ENCODE data around the gene LRBA.
"Not testable (repeated sequence)": the region's sequence is repeated elsewhere in the genome, so short reads cannot be mapped to it uniquely, and the experiment has no call there.

Gene LRBA

GRCh38 chr4:150961566-150961965, 53.5 kb downstream of the LRBA start:
- Histone ChIP-seq H3K9me3 (ENCODE audit: control insufficient read depth in 2 of 2, low read length in 2 of 2) (peaks cover 0 to 7% of the 10 kb centered on the region in 2 donors), H3K27me3 (ENCODE audit: control insufficient read depth in 2 of 2, insufficient read depth in 2 of 2, low read length in 2 of 2) (no peaks in the 10 kb centered on the region), H3K4me3 (ENCODE audit: low read length in 2 of 2) (no peak overlapping the region), H3K9ac (ENCODE audit: low read depth in 1 of 2, low read length in 2 of 2) (no peak overlapping the region), H3K36me3 (ENCODE audit: control insufficient read depth in 2 of 2, insufficient read depth in 2 of 2, low read length in 2 of 2) (no peaks in the 10 kb centered on the region), H3K4me1 (ENCODE audit: control insufficient read depth in 2 of 2, insufficient read depth in 2 of 2, low read length in 2 of 2) (no peaks in the 10 kb centered on the region), H3K27ac (ENCODE audit: low read depth in 2 of 2, low read length in 2 of 2) (no peak overlapping the region)

GRCh38 chr4:150960818-150961217, 54.3 kb downstream of the LRBA start:
- H3K4me3 ChIP-seq (ENCODE audit: low read length in 2 of 2) = no peak overlapping the region
- no peak overlapping the region for H3K27ac ChIP-seq (ENCODE audit: low read depth in 2 of 2, low read length in 2 of 2)
- peaks cover 0 to 7% of the 10 kb centered on the region in 2 donors for H3K9me3 ChIP-seq (ENCODE audit: control insufficient read depth in 2 of 2, low read length in 2 of 2)
- no peaks in the 10 kb centered on the region for H3K4me1 ChIP-seq (ENCODE audit: control insufficient read depth in 2 of 2, insufficient read depth in 2 of 2, low read length in 2 of 2)
- H3K27me3 ChIP-seq (ENCODE audit: control insufficient read depth in 2 of 2, insufficient read depth in 2 of 2, low read length in 2 of 2) = no peaks in the 10 kb centered on the region
- H3K36me3 ChIP-seq (ENCODE audit: control insufficient read depth in 2 of 2, insufficient read depth in 2 of 2, low read length in 2 of 2) = no peaks in the 10 kb centered on the region
- no peak overlapping the region for H3K9ac ChIP-seq (ENCODE audit: low read depth in 1 of 2, low read length in 2 of 2)

- Histone ChIP-seq H3K27me3 (ENCODE audit: control insufficient read depth in 2 of 2, insufficient read depth in 2 of 2, low read length in 2 of 2) (no peaks in the 10 kb centered on the region), H3K9ac (ENCODE audit: low read depth in 1 of 2, low read length in 2 of 2) (no peak overlapping the region)
Measured at GRCh38 chr4:150960079-150960478, 55.0 kb downstream of the LRBA start.

GRCh38 chr4:150957981-150958380, 57.1 kb downstream of the LRBA start:
- not testable (repeated sequence) for H3K4me3 ChIP-seq (ENCODE audit: low read length in 2 of 2); H3K27ac ChIP-seq (ENCODE audit: low read depth in 2 of 2, low read length in 2 of 2); H3K9me3 ChIP-seq (ENCODE audit: control insufficient read depth in 2 of 2, low read length in 2 of 2); H3K4me1 ChIP-seq (ENCODE audit: control insufficient read depth in 2 of 2, insufficient read depth in 2 of 2, low read length in 2 of 2); H3K9ac ChIP-seq (ENCODE audit: low read depth in 1 of 2, low read length in 2 of 2); H3K27me3 ChIP-seq (ENCODE audit: control insufficient read depth in 2 of 2, insufficient read depth in 2 of 2, low read length in 2 of 2); H3K36me3 ChIP-seq (ENCODE audit: control insufficient read depth in 2 of 2, insufficient read depth in 2 of 2, low read length in 2 of 2)

More at GRCh38 chr4:150960079-150960478, 55.0 kb downstream of the LRBA start:
- Histone ChIP-seq H3K27ac (ENCODE audit: low read depth in 2 of 2, low read length in 2 of 2) (no peak overlapping the region), H3K4me3 (ENCODE audit: low read length in 2 of 2) (no peak overlapping the region), H3K4me1 (ENCODE audit: control insufficient read depth in 2 of 2, insufficient read depth in 2 of 2, low read length in 2 of 2) (no peaks in the 10 kb centered on the region), H3K9me3 (ENCODE audit: control insufficient read depth in 2 of 2, low read length in 2 of 2) (peaks cover 0 to 7% of the 10 kb centered on the region in 2 donors), H3K36me3 (ENCODE audit: control insufficient read depth in 2 of 2, insufficient read depth in 2 of 2, low read length in 2 of 2) (no peaks in the 10 kb centered on the region)

- not testable (repeated sequence) for H3K4me3 ChIP-seq (ENCODE audit: low read length in 2 of 2); H3K9ac ChIP-seq (ENCODE audit: low read depth in 1 of 2, low read length in 2 of 2); H3K27me3 ChIP-seq (ENCODE audit: control insufficient read depth in 2 of 2, insufficient read depth in 2 of 2, low read length in 2 of 2); H3K36me3 ChIP-seq (ENCODE audit: control insufficient read depth in 2 of 2, insufficient read depth in 2 of 2, low read length in 2 of 2); H3K9me3 ChIP-seq (ENCODE audit: control insufficient read depth in 2 of 2, low read length in 2 of 2); H3K4me1 ChIP-seq (ENCODE audit: control insufficient read depth in 2 of 2, insufficient read depth in 2 of 2, low read length in 2 of 2); H3K27ac ChIP-seq (ENCODE audit: low read depth in 2 of 2, low read length in 2 of 2)
Measured at GRCh38 chr4:150957095-150957494, 58.0 kb downstream of the LRBA start.

- not testable (repeated sequence) for H3K9ac ChIP-seq (ENCODE audit: low read depth in 1 of 2, low read length in 2 of 2); H3K36me3 ChIP-seq (ENCODE audit: control insufficient read depth in 2 of 2, insufficient read depth in 2 of 2, low read length in 2 of 2); H3K4me3 ChIP-seq (ENCODE audit: low read length in 2 of 2); H3K4me1 ChIP-seq (ENCODE audit: control insufficient read depth in 2 of 2, insufficient read depth in 2 of 2, low read length in 2 of 2); H3K27ac ChIP-seq (ENCODE audit: low read depth in 2 of 2, low read length in 2 of 2); H3K27me3 ChIP-seq (ENCODE audit: control insufficient read depth in 2 of 2, insufficient read depth in 2 of 2, low read length in 2 of 2); H3K9me3 ChIP-seq (ENCODE audit: control insufficient read depth in 2 of 2, low read length in 2 of 2)
Measured at GRCh38 chr4:150953916-150954315, 61.2 kb downstream of the LRBA start.

GRCh38 chr4:150952167-150952845, 62.8 kb downstream of the LRBA start:
- Histone ChIP-seq H3K9me3 (ENCODE audit: control insufficient read depth in 2 of 2, low read length in 2 of 2) (no peaks in the 10 kb centered on the region), H3K27me3 (ENCODE audit: control insufficient read depth in 2 of 2, insufficient read depth in 2 of 2, low read length in 2 of 2) (no peaks in the 10 kb centered on the region), H3K27ac (ENCODE audit: low read depth in 2 of 2, low read length in 2 of 2) (no peak overlapping the region), H3K9ac (ENCODE audit: low read depth in 1 of 2, low read length in 2 of 2) (no peak overlapping the region), H3K36me3 (ENCODE audit: control insufficient read depth in 2 of 2, insufficient read depth in 2 of 2, low read length in 2 of 2) (no peaks in the 10 kb centered on the region), H3K4me1 (ENCODE audit: control insufficient read depth in 2 of 2, insufficient read depth in 2 of 2, low read length in 2 of 2) (peaks cover 0 to 4% of the 10 kb centered on the region in 2 donors), H3K4me3 (ENCODE audit: low read length in 2 of 2) (no peak overlapping the region)

- Histone ChIP-seq H3K4me1 (ENCODE audit: control insufficient read depth in 2 of 2, insufficient read depth in 2 of 2, low read length in 2 of 2) (peaks cover 0 to 4% of the 10 kb centered on the region in 2 donors), H3K27ac (ENCODE audit: low read depth in 2 of 2, low read length in 2 of 2) (no peak overlapping the region), H3K9me3 (ENCODE audit: control insufficient read depth in 2 of 2, low read length in 2 of 2) (no peaks in the 10 kb centered on the region), H3K36me3 (ENCODE audit: control insufficient read depth in 2 of 2, insufficient read depth in 2 of 2, low read length in 2 of 2) (no peaks in the 10 kb centered on the region), H3K27me3 (ENCODE audit: control insufficient read depth in 2 of 2, insufficient read depth in 2 of 2, low read length in 2 of 2) (no peaks in the 10 kb centered on the region), H3K9ac (ENCODE audit: low read depth in 1 of 2, low read length in 2 of 2) (no peak overlapping the region), H3K4me3 (ENCODE audit: low read length in 2 of 2) (no peak overlapping the region)
Measured at GRCh38 chr4:150950657-150951288, 64.3 kb downstream of the LRBA start.

GRCh38 chr4:150949943-150950342, 65.1 kb downstream of the LRBA start:
- no peaks in the 10 kb centered on the region for H3K9me3 ChIP-seq (ENCODE audit: control insufficient read depth in 2 of 2, low read length in 2 of 2)
- H3K27me3 ChIP-seq (ENCODE audit: control insufficient read depth in 2 of 2, insufficient read depth in 2 of 2, low read length in 2 of 2) = no peaks in the 10 kb centered on the region
- H3K4me3 ChIP-seq (ENCODE audit: low read length in 2 of 2) = no peak overlapping the region
- H3K36me3 ChIP-seq (ENCODE audit: control insufficient read depth in 2 of 2, insufficient read depth in 2 of 2, low read length in 2 of 2) = no peaks in the 10 kb centered on the region
- H3K4me1 ChIP-seq (ENCODE audit: control insufficient read depth in 2 of 2, insufficient read depth in 2 of 2, low read length in 2 of 2) = peaks cover 0 to 4% of the 10 kb centered on the region in 2 donors
- H3K27ac ChIP-seq (ENCODE audit: low read depth in 2 of 2, low read length in 2 of 2) = no peak overlapping the region
- no peak overlapping the region for H3K9ac ChIP-seq (ENCODE audit: low read depth in 1 of 2, low read length in 2 of 2)

- Histone ChIP-seq H3K4me3 (ENCODE audit: low read length in 2 of 2) (no peak overlapping the region), H3K36me3 (ENCODE audit: control insufficient read depth in 2 of 2, insufficient read depth in 2 of 2, low read length in 2 of 2) (no peaks in the 10 kb centered on the region), H3K27ac (ENCODE audit: low read depth in 2 of 2, low read length in 2 of 2) (no peak overlapping the region), H3K4me1 (ENCODE audit: control insufficient read depth in 2 of 2, insufficient read depth in 2 of 2, low read length in 2 of 2) (peaks cover 0 to 4% of the 10 kb centered on the region in 2 donors), H3K9me3 (ENCODE audit: control insufficient read depth in 2 of 2, low read length in 2 of 2) (no peaks in the 10 kb centered on the region), H3K27me3 (ENCODE audit: control insufficient read depth in 2 of 2, insufficient read depth in 2 of 2, low read length in 2 of 2) (no peaks in the 10 kb centered on the region), H3K9ac (ENCODE audit: low read depth in 1 of 2, low read length in 2 of 2) (no peak overlapping the region)
Measured at GRCh38 chr4:150949342-150949741, 65.7 kb downstream of the LRBA start.
